PC-9 (cell line): ENCODE measurements around the gene ST13. TPM values are rescaled to one million over a fixed set of nuclear protein-coding genes. Genes with fewer than 3 reads are reported as not detected.

ENCODE experiments used
- BruUV-seq: library from RNA; stranded (reverse); fragments of 400-500 nt; replicated peaks from 2 replicates; lab custom pipeline; 2021; lab: Mats Ljungman, UMichigan
- CTCF ChIA-PET: fragments of 300-600 bp; sonication (Branson Sonifier 250); formaldehyde crosslinking; loops from one replicate; lab custom pipeline; 2022; ENCODE audit warnings: antibody characterized with exemption; lab: Charles Lee
- POLR2A ChIA-PET: fragments of 300-600 bp; sonication (Branson Sonifier 250); formaldehyde crosslinking; loops from one replicate; lab custom pipeline; 2022; ENCODE audit warnings: antibody characterized with exemption; ENCODE audit not compliant: unreplicated experiment; lab: Charles Lee
- DNase-seq, 2 experiments: peaks; one replicate each; pipeline versions ENCODE4 v3.0.0 to v3.0.0-alpha.2; 2015 to 2022; ENCODE audit warnings: mixed read lengths in 1 of 2
- H2AFZ ChIP-seq: fragments of 200-600 bp; sonication (generic); 2 replicates; pipeline ENCODE4 v1.8.1; 2017; ENCODE audit warnings: antibody characterized with exemption
- H3F3A ChIP-seq: fragments of 200-600 bp; sonication (generic); 2 replicates; pipeline ENCODE4 v1.8.1; 2017; ENCODE audit warnings: antibody characterized with exemption, mild to moderate bottlenecking, low read depth; ENCODE audit not compliant: insufficient read depth
- H3K27ac ChIP-seq: fragments of 200-600 bp; sonication (generic); 2 replicates; pipeline ENCODE4 v1.6.1; 2016; ENCODE audit warnings: mixed run types
- H3K27me3 ChIP-seq: fragments of 200-600 bp; sonication (generic); 2 replicates; pipeline ENCODE4 v1.6.1; 2016; ENCODE audit warnings: low read depth, mixed run types; ENCODE audit not compliant: insufficient read depth
- H3K36me3 ChIP-seq: fragments of 200-600 bp; sonication (generic); 2 replicates; pipeline ENCODE4 v1.6.1; 2016; ENCODE audit warnings: low read depth, mixed run types
- H3K4me1 ChIP-seq: fragments of 200-600 bp; sonication (generic); replicated peaks from 2 replicates; pipeline ENCODE4 v1.6.1; 2016; ENCODE audit warnings: mixed run types; ENCODE audit not compliant: insufficient read depth
- H3K4me2 ChIP-seq: fragments of 200-600 bp; sonication (generic); 2 replicates; pipeline ENCODE4 v1.6.1; 2017; ENCODE audit warnings: mixed run types
- H3K4me3 ChIP-seq: fragments of 200-600 bp; sonication (generic); 2 replicates; pipeline ENCODE4 v1.6.1; 2016; ENCODE audit warnings: mixed run types
- H3K79me2 ChIP-seq: fragments of 200-600 bp; sonication (generic); 2 replicates; pipeline ENCODE4 v1.6.1; 2017; ENCODE audit warnings: low read depth, mixed run types
- H3K9me2 ChIP-seq: fragments of 200-600 bp; sonication (generic); 2 replicates; pipeline ENCODE4 v1.8.1; 2017; ENCODE audit warnings: mild to moderate bottlenecking; ENCODE audit not compliant: insufficient read depth
- H3K9me3 ChIP-seq: fragments of 200-600 bp; sonication (generic); 2 replicates; pipeline ENCODE4 v1.8.1; 2016; ENCODE audit warnings: low read depth; ENCODE audit not compliant: insufficient read depth
- H4K20me1 ChIP-seq: fragments of 200-600 bp; sonication (generic); 2 replicates; pipeline ENCODE4 v1.8.1; 2017; ENCODE audit not compliant: insufficient read depth
- CTCF ChIP-seq: fragments of 200-600 bp; sonication (generic); conservative IDR thresholded peaks from 2 replicates; pipeline ENCODE4 v1.6.1; 2017; ENCODE audit warnings: mixed run types, antibody characterized with exemption, mild to moderate bottlenecking, moderate library complexity
- EZH2 ChIP-seq: fragments of 200-600 bp; sonication (generic); IDR thresholded peaks from 2 replicates; pipeline ENCODE4 v1.8.0; 2017; ENCODE audit warnings: antibody characterized with exemption, low read depth
- intact Hi-C: fragments of 100-400 bp; cut with micrococcal nuclease; formaldehyde crosslinking; loops from one replicate; pipeline ENCODE4 v1.10.0; 2022; ENCODE audit not compliant: unreplicated experiment
- total RNA-seq: library from RNA; stranded (reverse); gene quantifications from 2 replicates; pipeline ENCODE4 v1.2.3, GENCODE V29; 2021

Gene ST13
- total RNA-seq, 1 experiment from 2014 or later, result 285 TPM

- Histone ChIP-seq H4K20me1 (no peaks in the 10 kb centered on the region), H3K27ac (no peak overlapping the region), H3K79me2 (peaks cover 7% of the 10 kb centered on the region), H3F3A (peaks cover 51% of the 10 kb centered on the region), H3K4me1 (peaks cover 7% of the 10 kb centered on the region), H3K36me3 (peaks cover 37% of the 10 kb centered on the region), H2AFZ (no peak overlapping the region), H3K4me3 (no peak overlapping the region), H3K9me2 (no peaks in the 10 kb centered on the region), H3K9me3 (no peaks in the 10 kb centered on the region), H3K27me3 (no peaks in the 10 kb centered on the region), H3K4me2 (no peak overlapping the region)
- no peak for DNase-seq
- ChIA-PET CTCF (no interaction called here), POLR2A (interaction anchor here (0.5 to 0.6 kb wide), 3 partner anchors 34 to 341 kb away, joined by 4 to 10 read pairs (median 5); partner anchors contain the start of gene XPNPEP3)
- no TSS peak for BruUV-seq
- intact Hi-C loops, result no loop called here
- TF ChIP-seq CTCF (no peak), EZH2 (no peak)
These were observed 33.0 kb downstream of the ST13 start for GRCh38 chr22:40823426-40823825.

GRCh38 chr22:40819599-40820140 lies 36.8 kb downstream of the ST13 start:
- H3K4me1 ChIP-seq, result peaks cover 20% of the 10 kb centered on the region
- POLR2A ChIA-PET, result interaction anchor here (0.7 kb wide), 1 partner anchor 10 kb away, joined by 5 read pairs; no protein-coding TSS in a partner anchor
- peak overlapping the region; percentile 24 for H3K27ac ChIP-seq
- no peaks in the 10 kb centered on the region for H3K9me2 ChIP-seq
- peak overlapping the region; percentile 73 for H3K4me2 ChIP-seq
- peaks cover 43% of the 10 kb centered on the region for H3F3A ChIP-seq
- TSS peak; percentile 99 for BruUV-seq
- peaks cover 42% of the 10 kb centered on the region for H3K79me2 ChIP-seq
- no peaks in the 10 kb centered on the region for H4K20me1 ChIP-seq
- CTCF ChIA-PET, result no interaction called here
- intact Hi-C loops, result loop anchor here (1.0 to 2.0 kb wide), 2 partner anchors 137 to 167 kb away; no protein-coding TSS in a partner anchor
- DNase-seq, result no peak
- H3K27me3 ChIP-seq, result no peaks in the 10 kb centered on the region
- TF ChIP-seq CTCF, result no peak
- no peak for TF ChIP-seq EZH2
- 0 out of 2 replicates have a peak, but pooled peaks cover 18% of the 10 kb centered on the region for H3K36me3 ChIP-seq
- H3K9me3 ChIP-seq, result no peaks in the 10 kb centered on the region
- peak overlapping the region; percentile 72 for H2AFZ ChIP-seq
- H3K4me3 ChIP-seq, result peak overlapping the region; percentile 98

DNA sequence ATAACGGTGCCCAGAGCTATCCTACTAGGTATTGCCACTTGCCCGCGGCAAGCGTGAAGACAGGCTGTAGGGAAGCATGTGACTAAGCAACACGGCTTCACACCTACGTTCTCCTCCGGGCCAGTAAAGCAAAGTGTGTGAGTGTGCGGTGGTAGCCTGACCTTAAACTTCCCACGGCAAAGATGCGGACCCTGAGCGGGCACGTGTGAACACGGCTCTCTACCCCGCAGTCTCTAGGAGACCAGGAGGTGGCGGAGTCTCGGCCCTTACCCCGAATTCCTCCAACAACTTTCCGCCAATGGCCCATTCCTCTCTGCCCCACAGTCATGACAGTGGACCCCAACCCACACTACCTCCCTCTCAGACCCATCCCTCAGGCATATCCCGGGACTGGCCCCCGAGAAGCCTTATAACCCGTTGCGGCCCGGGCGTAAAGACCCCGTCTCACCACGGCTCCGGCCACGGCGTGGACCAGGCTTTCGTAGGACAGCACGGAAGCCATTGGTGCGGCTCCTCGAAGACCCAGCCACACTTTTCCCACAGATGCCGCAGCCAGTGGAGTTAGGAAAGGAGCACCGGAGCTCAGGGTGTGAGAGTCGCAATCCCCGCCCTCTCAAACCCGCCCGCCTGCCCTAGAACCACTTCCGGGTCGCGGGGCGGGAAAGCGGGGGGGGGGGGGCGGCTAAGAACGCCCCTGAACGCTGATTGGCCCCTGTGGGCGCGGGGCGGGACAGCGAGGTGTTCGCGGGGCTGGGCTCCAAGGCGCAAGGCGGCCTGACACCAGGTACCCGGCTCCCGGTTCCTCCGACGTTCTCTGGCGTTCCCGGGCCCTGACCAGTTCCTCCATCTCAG lies 37.5 kb downstream of the ST13 start, which contains the start of gene SLC25A17:
TSS of gene SLC25A17 (minus strand) at position 600 of the 852 bp plus-strand sequence. CDS start at position 502, 98 bp downstream.
- intact Hi-C loops, result loop anchor here (1.0 to 2.0 kb wide), 2 partner anchors 136 to 167 kb away; no protein-coding TSS in a partner anchor
- CTCF ChIA-PET, result interaction anchor here (0.6 kb wide), 1 partner anchor 84 kb away, joined by 5 read pairs; no protein-coding TSS in a partner anchor

More for the DNA sequence above, 37.5 kb downstream of the ST13 start, which contains the start of gene SLC25A17:
- peak within 1 kb of the TSS; percentile 100 for H2AFZ ChIP-seq
- 0 out of 2 replicates have a peak, but pooled peaks cover 13% of the 10 kb centered on the region for H3K36me3 ChIP-seq
- no peaks in the 10 kb centered on the region for H3K27me3 ChIP-seq
- no peaks in the 10 kb centered on the region for H3K9me2 ChIP-seq
- peaks cover 20% of the 10 kb centered on the region for H3K4me1 ChIP-seq
- peak within 1 kb of the TSS; percentile 98 for H3K4me3 ChIP-seq
- BruUV-seq, result no TSS peak
- H3K27ac ChIP-seq, result peak within 1 kb of the TSS; percentile 45
- H3F3A ChIP-seq, result peaks cover 36% of the 10 kb centered on the region
- POLR2A ChIA-PET, result interaction anchor here (0.6 to 0.7 kb wide), 2 partner anchors 9 to 10 kb away, joined by 5 to 7 read pairs; no protein-coding TSS in a partner anchor
- TF ChIP-seq EZH2 (no peak), CTCF (peak; percentile 42; the same call in 1 of the 2 replicates)
- 0 out of 2 replicates have a peak, but pooled peaks cover 5% of the 10 kb centered on the region for H4K20me1 ChIP-seq
- H3K9me3 ChIP-seq, result no peaks in the 10 kb centered on the region
- peak within 1 kb of the TSS; percentile 73 for H3K4me2 ChIP-seq
- DNase-seq, result peak; percentile 78 to 85
- peaks cover 47% of the 10 kb centered on the region for H3K79me2 ChIP-seq
